Common myeloid progenitor, CD34-positive (primary cell): ENCODE measurements around the gene FHIT.
"Not testable (repeated sequence)": the region's sequence is repeated elsewhere in the genome, so short reads cannot be mapped to it uniquely, and the experiment has no call there.

Experiments
- CTCF ChIA-PET: fragments of 350-600 bp; sonication (Branson Sonifier 250); formaldehyde crosslinking; loops from one replicate; lab custom pipeline; 2021; ENCODE audit warnings: antibody characterized with exemption; lab: Charles Lee
- POLR2A ChIA-PET: fragments of 350-600 bp; sonication (Branson Sonifier 250); formaldehyde crosslinking; loops from one replicate; lab custom pipeline; 2021; ENCODE audit warnings: antibody characterized with exemption; lab: Charles Lee
- DNase-seq, 3 donors: peaks; one replicate each; pipeline versions ENCODE4 v3.0.0 to v3.0.0-alpha.2; 2013
- H3K27ac ChIP-seq, 2 experiments: 1 replicate in 1 of 2; 2 replicates in 1 of 2; pipeline ENCODE4 v1.7.0; 2013; ENCODE audit warnings: inconsistent platforms in 2 of 2, low read length in 2 of 2, mild to moderate bottlenecking in 2 of 2, low read depth in 1 of 2, moderate library complexity in 1 of 2; ENCODE audit not compliant: severe bottlenecking in 2 of 2, insufficient read depth in 1 of 2, poor library complexity in 1 of 2
- H3K27me3 ChIP-seq, 5 experiments: replicated peaks in 2 of 5; 1 replicate in 3 of 5; 2 replicates in 2 of 5; pipeline versions ENCODE4 v1.6.1 to v1.7.0; 2013; ENCODE audit warnings: low read length in 4 of 5, mild to moderate bottlenecking in 2 of 5, moderate library complexity in 2 of 5, inconsistent platforms in 1 of 5; ENCODE audit not compliant: insufficient read depth in 5 of 5, control insufficient read depth in 4 of 5
- H3K36me3 ChIP-seq, 4 experiments: 1 replicate in 2 of 4; 2 replicates in 2 of 4; pipeline versions ENCODE4 v1.6.1 to v1.7.0; 2013; ENCODE audit warnings: low read length in 3 of 4, control low read depth in 1 of 4, mild to moderate bottlenecking in 1 of 4; ENCODE audit not compliant: control insufficient read depth in 4 of 4, insufficient read depth in 4 of 4
- H3K4me1 ChIP-seq, 4 experiments: 1 replicate in 3 of 4; 2 replicates in 1 of 4; pipeline versions ENCODE4 v1.6.1 to v1.7.1; 2013; ENCODE audit warnings: low read length in 3 of 4, mild to moderate bottlenecking in 3 of 4, control low read depth in 1 of 4, inconsistent platforms in 1 of 4, moderate library complexity in 1 of 4; ENCODE audit not compliant: control insufficient read depth in 4 of 4, insufficient read depth in 4 of 4; ENCODE audit errors: control extremely low read depth in 1 of 4
- H3K4me3 ChIP-seq, 7 experiments: 1 replicate in 4 of 7; 2 replicates in 3 of 7; pipeline versions ENCODE4 v1.5.1 to v1.7.0; 2013; ENCODE audit warnings: mild to moderate bottlenecking in 7 of 7, low read length in 6 of 7, moderate library complexity in 6 of 7, inconsistent platforms in 2 of 7, low read depth in 2 of 7, control low read depth in 1 of 7; ENCODE audit not compliant: insufficient read depth in 4 of 7, control insufficient read depth in 1 of 7; ENCODE audit errors: extremely low read depth in 1 of 7
- H3K9me3 ChIP-seq, 5 experiments: 1 replicate in 4 of 5; 2 replicates in 1 of 5; pipeline versions ENCODE4 v1.6.1 to v1.7.1; 2013; ENCODE audit warnings: low read length in 4 of 5, mild to moderate bottlenecking in 2 of 5, inconsistent platforms in 1 of 5, low read depth in 1 of 5, moderate library complexity in 1 of 5; ENCODE audit not compliant: control insufficient read depth in 4 of 5, insufficient read depth in 2 of 5; ENCODE audit errors: control extremely low read depth in 1 of 5
- WGBS: methylation state at CpG from one replicate; pipeline ENCODE4 v1.1.5; 2013; ENCODE audit not compliant: insufficient coverage; 5-methylcytosine and 5-hydroxymethylcytosine counted together

Gene FHIT

GRCh38 chr3:61035573-61035972 is 215.7 kb downstream of the FHIT start:
- no peak overlapping the region for H3K27ac ChIP-seq
- peaks cover 0 to 11% (median 0%) of the 10 kb centered on the region in 5 experiments for H3K9me3 ChIP-seq
- no peak for DNase-seq
- H3K36me3 ChIP-seq: no peaks in the 10 kb centered on the region
- ChIA-PET CTCF (no interaction called here), POLR2A (no interaction called here)
- WGBS: no CpG with 5 or more reads among the region's 1 CpG
- H3K4me1 ChIP-seq: no peaks in the 10 kb centered on the region
- H3K4me3 ChIP-seq: no peak overlapping the region
- no peaks in the 10 kb centered on the region for H3K27me3 ChIP-seq

GRCh38 chr3:61032991-61033390 is 218.3 kb downstream of the FHIT start:
- no peak overlapping the region for H3K27ac ChIP-seq
- peaks cover 0 to 11% (median 0%) of the 10 kb centered on the region in 5 experiments for H3K9me3 ChIP-seq
- POLR2A ChIA-PET: no interaction called here
- no peak overlapping the region for H3K4me3 ChIP-seq
- WGBS: 95% methylated on average over 4 of the region's 5 CpGs
- peaks cover 0 to 3% (median 0%) of the 10 kb centered on the region in 4 experiments for H3K4me1 ChIP-seq
- no peaks in the 10 kb centered on the region for H3K36me3 ChIP-seq
- CTCF ChIA-PET: no interaction called here
- no peaks in the 10 kb centered on the region for H3K27me3 ChIP-seq
- no peak for DNase-seq

GRCh38 chr3:61031503-61031902 is 219.7 kb downstream of the FHIT start:
- POLR2A ChIA-PET: no interaction called here

GRCh38 chr3:61030469-61031035 is 220.7 kb downstream of the FHIT start:
- Histone ChIP-seq H3K9me3 (peaks cover 0 to 11% (median 0%) of the 10 kb centered on the region in 5 experiments), H3K4me1 (peaks cover 0 to 3% (median 0%) of the 10 kb centered on the region in 4 experiments), H3K27ac (no peak overlapping the region), H3K4me3 (no peak overlapping the region), H3K27me3 (no peaks in the 10 kb centered on the region), H3K36me3 (no peaks in the 10 kb centered on the region)
- no peak for DNase-seq
- ChIA-PET CTCF (no interaction called here), POLR2A (no interaction called here)
- 100% methylated on average over 4 of the region's 4 CpGs for WGBS

More at GRCh38 chr3:61031503-61031902, 219.7 kb downstream of the FHIT start:
- 92% methylated on average over 2 of the region's 2 CpGs for WGBS
- Histone ChIP-seq H3K27me3 (no peaks in the 10 kb centered on the region), H3K4me1 (peaks cover 0 to 3% (median 0%) of the 10 kb centered on the region in 4 experiments), H3K9me3 (peaks cover 0 to 11% (median 0%) of the 10 kb centered on the region in 5 experiments), H3K36me3 (no peaks in the 10 kb centered on the region), H3K4me3 (no peak overlapping the region), H3K27ac (no peak overlapping the region)
- CTCF ChIA-PET: no interaction called here
- DNase-seq: no peak

- no peaks in the 10 kb centered on the region for H3K27me3 ChIP-seq
- no peak overlapping the region for H3K4me3 ChIP-seq
- H3K36me3 ChIP-seq: no peaks in the 10 kb centered on the region
- DNase-seq: no peak
- WGBS: 100% methylated on average over 3 of the region's 5 CpGs
- peaks cover 0 to 3% (median 0%) of the 10 kb centered on the region in 4 experiments for H3K4me1 ChIP-seq
- POLR2A ChIA-PET: no interaction called here
- CTCF ChIA-PET: no interaction called here
- peaks cover 0 to 6% (median 0%) of the 10 kb centered on the region in 5 experiments for H3K9me3 ChIP-seq
- no peak overlapping the region for H3K27ac ChIP-seq
Measured at GRCh38 chr3:61029194-61029593, 222.1 kb downstream of the FHIT start.

GRCh38 chr3:61018807-61019206 is 232.4 kb downstream of the FHIT start:
- CTCF ChIA-PET: no interaction called here
- Histone ChIP-seq H3K9me3 (peaks cover 0 to 4% (median 0%) of the 10 kb centered on the region in 5 experiments), H3K27ac (no peak overlapping the region), H3K36me3 (no peaks in the 10 kb centered on the region), H3K4me3 (no peak overlapping the region), H3K27me3 (no peaks in the 10 kb centered on the region), H3K4me1 (peaks cover 0 to 7% (median under 1%) of the 10 kb centered on the region in 4 experiments)
- POLR2A ChIA-PET: no interaction called here
- DNase-seq: no peak
- WGBS: no CpG with 5 or more reads among the region's 1 CpG

- H3K27me3 ChIP-seq, H3K9me3 ChIP-seq, H3K4me3 ChIP-seq, POLR2A ChIA-PET, H3K36me3 ChIP-seq, CTCF ChIA-PET, H3K4me1 ChIP-seq, DNase-seq, H3K27ac ChIP-seq: not testable (repeated sequence)
- WGBS: 100% methylated on average over 2 of the region's 6 CpGs
Measured at GRCh38 chr3:61017028-61017427, 234.2 kb downstream of the FHIT start.
